K562 treated with DMSO at 1 percent for 24 hours (cell line): ENCODE data around the gene ANKRD28. TPM values are rescaled to one million over a fixed set of nuclear protein-coding genes. Genes with fewer than 3 reads are reported as not detected.

Source experiments
- total RNA-seq: library from RNA; unstranded; fragments of 300-600 nt; gene quantifications from 2 replicates; pipeline ENCODE4 v1.2.3, GENCODE V29; 2022; ENCODE audit warnings: low read depth; ENCODE audit not compliant: insufficient read depth

Gene ANKRD28
- 17.4 and 22.6 TPM in 2 replicates for total RNA-seq

GRCh38 chr3:15797642-15798303 lies at the start of gene ANKRD28:
Gene ANKRD28, minus strand, starts transcription at chr3:15797979. Its CDS starts 1,458 bp downstream, at chr3:15796521.

Other genes with a start within 250 kb of the ANKRD28 start
- gene HACL1, start 196.4 kb downstream of the ANKRD28 start, total RNA-seq, result 53.1 and 58.6 TPM in 2 replicates
- gene BTD, start 196.2 kb downstream of the ANKRD28 start, total RNA-seq, result 14.8 and 15.3 TPM in 2 replicates